Smooth muscle cell (in vitro differentiated cells): Measurements from ENCODE around the gene POLE4. TPM values are rescaled to one million over a fixed set of nuclear protein-coding genes. Genes with fewer than 3 reads are reported as not detected.

Experiments
- DNase-seq: peaks from one replicate; lab custom pipeline; 2025; ENCODE audit not compliant: unreplicated experiment; lab: John Stamatoyannopoulos, UW
- H2AFZ ChIP-seq: fragments of 200-600 bp; sonication (generic); 2 replicates; pipeline ENCODE4 v1.6.0; 2016; ENCODE audit warnings: antibody characterized with exemption, low read depth, mild to moderate bottlenecking
- H3F3A ChIP-seq: fragments of 200-600 bp; sonication (generic); 2 replicates; pipeline ENCODE4 v1.6.0; 2017; ENCODE audit warnings: antibody characterized with exemption, low read depth
- H3K27ac ChIP-seq: fragments of 200-600 bp; sonication (generic); 2 replicates; pipeline ENCODE4 v1.5.1; 2016; ENCODE audit warnings: low read depth, mild to moderate bottlenecking
- H3K27me3 ChIP-seq: fragments of 200-600 bp; sonication (generic); 2 replicates; pipeline ENCODE4 v1.6.1; 2016; ENCODE audit warnings: low read depth, mild to moderate bottlenecking
- H3K36me3 ChIP-seq: fragments of 200-600 bp; sonication (generic); 2 replicates; pipeline ENCODE4 v1.5.1; 2016; ENCODE audit warnings: low read depth
- H3K4me1 ChIP-seq: fragments of 200-600 bp; sonication (generic); 2 replicates; pipeline ENCODE4 v1.5.1; 2016; ENCODE audit warnings: low read depth
- H3K4me2 ChIP-seq: fragments of 200-600 bp; sonication (generic); 2 replicates; pipeline ENCODE4 v1.6.0; 2016; ENCODE audit warnings: mild to moderate bottlenecking
- H3K4me3 ChIP-seq: fragments of 200-600 bp; sonication (generic); 2 replicates; pipeline ENCODE4 v1.5.1; 2016; ENCODE audit warnings: mild to moderate bottlenecking
- H3K79me2 ChIP-seq: fragments of 200-600 bp; sonication (generic); 2 replicates; pipeline ENCODE4 v1.6.0; 2016; ENCODE audit warnings: low read depth, mild to moderate bottlenecking
- H3K9ac ChIP-seq: fragments of 200-600 bp; sonication (generic); 2 replicates; pipeline ENCODE4 v1.6.0; 2016; ENCODE audit warnings: low read depth
- H3K9me3 ChIP-seq: fragments of 200-600 bp; sonication (generic); replicated peaks from 2 replicates; pipeline ENCODE4 v1.5.1; 2016; ENCODE audit warnings: low read depth
- H4K20me1 ChIP-seq: fragments of 200-600 bp; sonication (generic); 2 replicates; pipeline ENCODE4 v1.6.0; 2016; ENCODE audit warnings: low read depth
- CTCF ChIP-seq: fragments of 200-600 bp; sonication (generic); IDR thresholded peaks from 2 replicates; pipeline ENCODE4 v1.5.1; 2017; ENCODE audit warnings: borderline replicate concordance, mild to moderate bottlenecking, antibody characterized with exemption; ENCODE audit not compliant: insufficient read depth, poor library complexity, severe bottlenecking
- WGBS: methylation state at CpG from one replicate; pipeline ENCODE4 v1.1.7; 2016; ENCODE audit warnings: low lambda C conversion rate; 5-methylcytosine and 5-hydroxymethylcytosine counted together
- polyA plus RNA-seq: library from polyadenylated mRNA; unstranded; fragments of >200 nt; fragmentation: Nextera tagmentation; extraction: Ambion mirVana; gene quantifications from 2 replicates; pipeline ENCODE4 v1.2.1, GENCODE V29; 2016
- total RNA-seq: library from RNA; depleted of rRNA; stranded (reverse); fragments of >200 nt; gene quantifications from 2 replicates; pipeline ENCODE4 v1.2.3, GENCODE V29; 2014

POLE4 gene
- total and polyA plus RNA-seq, 2 experiments from 2014 or later, result 30.7 to 149 TPM

DNA sequence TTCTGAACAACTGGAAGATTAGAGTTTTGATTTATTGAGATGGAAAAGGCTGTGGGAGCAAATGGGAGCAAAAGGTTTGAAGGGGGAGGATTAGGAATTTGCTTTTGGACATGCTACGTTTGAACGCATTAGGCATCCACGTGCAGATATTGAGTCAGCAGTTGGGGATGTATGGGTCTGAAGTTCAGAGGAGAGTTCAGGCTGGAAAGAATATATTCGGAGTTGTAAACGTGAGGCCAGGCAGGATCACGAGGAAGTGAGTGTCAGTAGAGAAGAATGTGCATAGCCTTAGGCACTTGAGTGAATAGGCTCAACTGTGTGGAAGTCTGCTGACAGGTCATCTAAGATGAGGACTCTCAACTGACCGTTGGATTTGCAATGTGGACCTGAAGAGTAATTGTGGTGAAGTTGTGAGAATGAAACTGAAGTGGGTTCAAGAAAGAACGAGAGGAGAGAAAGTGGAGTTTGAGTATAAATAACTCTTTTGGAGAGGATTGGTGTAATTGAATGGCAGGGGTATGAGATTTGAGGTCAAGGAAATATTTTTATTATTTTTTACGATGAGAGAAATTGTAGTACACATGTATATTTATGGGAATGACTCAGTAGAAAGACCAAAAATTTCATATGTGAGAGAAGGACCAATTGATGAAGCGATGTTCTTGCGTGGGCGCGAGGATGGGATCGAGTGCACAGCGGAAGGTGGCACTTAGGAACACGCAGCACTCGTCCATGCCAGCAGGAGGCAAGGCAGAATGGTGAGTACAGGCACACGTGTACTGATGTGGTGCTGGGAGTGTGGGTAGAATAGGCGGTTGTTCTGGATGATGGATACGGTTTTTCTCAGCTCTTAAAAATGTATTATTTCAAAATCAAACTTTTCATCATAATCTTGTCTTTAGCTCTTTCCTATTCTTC is 40.5 kb upstream of the POLE4 start:
- Histone ChIP-seq H3K27me3 (no peaks in the 10 kb centered on the region), H3K4me3 (no peak overlapping the region), H3K4me2 (no peak overlapping the region), H3K79me2 (no peaks in the 10 kb centered on the region), H4K20me1 (no peaks in the 10 kb centered on the region), H2AFZ (no peak overlapping the region), H3K36me3 (no peaks in the 10 kb centered on the region), H3K9ac (no peak overlapping the region), H3K27ac (no peak overlapping the region), H3F3A (no peaks in the 10 kb centered on the region), H3K4me1 (no peaks in the 10 kb centered on the region), H3K9me3 (no peaks in the 10 kb centered on the region)
- WGBS, result 69% methylated on average over 20 of the region's 20 CpGs
- no peak for TF ChIP-seq CTCF
- no peak for DNase-seq

GRCh38 chr2:74919827-74920226 is 38.6 kb upstream of the POLE4 start:
- no peaks in the 10 kb centered on the region for H3K9me3 ChIP-seq
- 5% methylated on average over 34 of the region's 34 CpGs for WGBS
- peak overlapping the region; percentile 89 for H3K4me2 ChIP-seq
- peak; percentile 20 for DNase-seq
- H3K9ac ChIP-seq, result no peak overlapping the region
- H3K36me3 ChIP-seq, result no peaks in the 10 kb centered on the region
- no peaks in the 10 kb centered on the region for H4K20me1 ChIP-seq
- no peaks in the 10 kb centered on the region for H3K79me2 ChIP-seq
- no peaks in the 10 kb centered on the region for H3K27me3 ChIP-seq
- H2AFZ ChIP-seq, result peak overlapping the region; percentile 33
- H3K27ac ChIP-seq, result no peak overlapping the region
- H3K4me3 ChIP-seq, result peak overlapping the region; percentile 50
- peak; percentile 91 for TF ChIP-seq CTCF
- H3F3A ChIP-seq, result no peaks in the 10 kb centered on the region
- H3K4me1 ChIP-seq, result no peaks in the 10 kb centered on the region

DNA sequence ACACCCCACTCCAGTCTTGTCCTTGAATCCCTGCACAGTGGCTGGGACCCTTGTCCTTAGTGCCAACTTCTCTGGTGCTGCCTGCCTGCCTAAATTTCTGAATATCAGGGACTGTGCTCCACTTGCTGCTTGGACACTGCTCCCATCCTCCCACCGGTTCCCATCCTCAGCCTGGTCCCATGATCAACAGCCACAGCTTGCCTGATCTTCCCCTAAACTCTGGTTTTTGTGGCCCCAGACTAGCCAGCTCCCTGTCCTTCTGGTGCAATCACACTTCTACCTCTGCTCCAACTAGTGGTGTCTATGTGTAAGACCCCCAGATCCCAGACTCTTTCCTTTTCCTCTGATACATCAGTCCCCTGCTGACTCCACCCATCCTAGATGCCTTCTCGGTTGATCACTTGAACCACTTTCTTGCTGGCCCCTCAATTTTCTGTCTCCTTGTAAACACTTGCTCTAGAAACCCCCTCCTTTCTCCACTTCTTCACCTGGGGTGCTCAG is 37.2 kb upstream of the POLE4 start:
- Histone ChIP-seq H3K4me2 (no peak overlapping the region), H3K4me1 (peaks cover 6% of the 10 kb centered on the region), H4K20me1 (no peaks in the 10 kb centered on the region), H3F3A (no peaks in the 10 kb centered on the region), H2AFZ (no peak overlapping the region), H3K4me3 (no peak overlapping the region), H3K79me2 (no peaks in the 10 kb centered on the region), H3K9me3 (no peaks in the 10 kb centered on the region), H3K27ac (no peak overlapping the region), H3K9ac (no peak overlapping the region), H3K36me3 (no peaks in the 10 kb centered on the region), H3K27me3 (no peaks in the 10 kb centered on the region)
- no peak for TF ChIP-seq CTCF
- 91% methylated on average over 2 of the region's 2 CpGs for WGBS
- no peak for DNase-seq
